IMR-90 (cell line): ENCODE data around the gene SH3GL2. TPM values are rescaled to one million over a fixed set of nuclear protein-coding genes. Genes with fewer than 3 reads are reported as not detected.

Experiments
- ATAC-seq: fragments of 200-7000 bp; cut with Tn5 transposase; 2 replicates; pipeline ENCODE4 v1.9.1; 2020; ENCODE audit warnings: low read depth, mild to moderate bottlenecking, moderate library complexity
- BruUV-seq: library from RNA; stranded (reverse); fragments of 400-500 nt; replicated peaks from 2 replicates; lab custom pipeline; 2021; lab: Mats Ljungman, UMichigan
- CTCF ChIA-PET: fragments of 300-600 bp; formaldehyde crosslinking; extraction: SDS; loops from one replicate; lab custom pipeline; 2021; ENCODE audit warnings: antibody characterized with exemption; lab: Yijun Ruan, JAX
- POLR2A ChIA-PET: fragments of 300-600 bp; sonication (Branson Sonifier 250); formaldehyde crosslinking; loops from one replicate; lab custom pipeline; 2022; ENCODE audit warnings: antibody characterized with exemption; ENCODE audit not compliant: unreplicated experiment; lab: Charles Lee
- DNase-seq: peaks from one replicate; pipeline ENCODE4 v3.0.0; 2013
- H2AFZ ChIP-seq: replicated peaks from 2 replicates; pipeline ENCODE3; 2013; ENCODE audit warnings: low read length, mild to moderate bottlenecking; ENCODE audit not compliant: poor library complexity
- H2AK5ac ChIP-seq: 2 replicates; pipeline ENCODE4 v1.6.1; 2013; ENCODE audit warnings: low read depth, low read length, inconsistent platforms
- H2AK9ac ChIP-seq: replicated peaks from 2 replicates; pipeline ENCODE3; 2013; ENCODE audit warnings: mild to moderate bottlenecking, low read depth, low read length, moderate library complexity; ENCODE audit not compliant: poor library complexity
- H2BK120ac ChIP-seq: 2 replicates; pipeline ENCODE4 v1.6.1; 2013; ENCODE audit warnings: low read depth, low read length, inconsistent platforms
- H2BK15ac ChIP-seq: 3 replicates; pipeline ENCODE4 v1.6.1; 2013; ENCODE audit warnings: low read depth, low read length, inconsistent platforms
- H2BK20ac ChIP-seq: 2 replicates; pipeline ENCODE4 v1.6.1; 2013; ENCODE audit warnings: low read depth, mild to moderate bottlenecking, inconsistent platforms, low read length, moderate library complexity
- H2BK5ac ChIP-seq: 2 replicates; pipeline ENCODE4 v1.6.1; 2013; ENCODE audit warnings: mild to moderate bottlenecking, low read depth, low read length, inconsistent platforms; ENCODE audit not compliant: poor library complexity, severe bottlenecking
- H3K14ac ChIP-seq: replicated peaks from 2 replicates; pipeline ENCODE4 v1.6.1; 2013; ENCODE audit warnings: low read depth, low read length, inconsistent platforms
- H3K18ac ChIP-seq: 2 replicates; pipeline ENCODE4 v1.6.1; 2013; ENCODE audit warnings: low read depth, low read length, control low read depth
- H3K23ac ChIP-seq: 2 replicates; pipeline ENCODE4 v1.6.1; 2013; ENCODE audit warnings: low read depth, low read length, inconsistent platforms
- H3K27ac ChIP-seq: 2 replicates; pipeline ENCODE4 v1.5.1; 2013; ENCODE audit warnings: mild to moderate bottlenecking, control low read depth, low read length; ENCODE audit not compliant: insufficient read depth
- H3K27me3 ChIP-seq: 2 replicates; pipeline ENCODE4 v1.6.1; 2013; ENCODE audit warnings: low read length; ENCODE audit not compliant: control insufficient read depth, insufficient read depth
- H3K36me3 ChIP-seq: 2 replicates; pipeline ENCODE4 v1.6.1; 2013; ENCODE audit warnings: low read length, mixed read lengths; ENCODE audit not compliant: control insufficient read depth, insufficient read depth
- H3K4ac ChIP-seq: 2 replicates; pipeline ENCODE4 v1.6.1; 2013; ENCODE audit warnings: low read depth, low read length, inconsistent platforms
- H3K4me1 ChIP-seq: 2 replicates; pipeline ENCODE4 v1.6.1; 2013; ENCODE audit warnings: low read length, mixed read lengths; ENCODE audit not compliant: control insufficient read depth, insufficient read depth
- H3K4me2 ChIP-seq: 2 replicates; pipeline ENCODE4 v1.6.1; 2013; ENCODE audit warnings: low read depth, mild to moderate bottlenecking, control low read depth, low read length, moderate library complexity
- H3K4me3 ChIP-seq: 2 replicates; pipeline ENCODE4 v1.5.1; 2013; ENCODE audit warnings: low read depth, mild to moderate bottlenecking, control low read depth, low read length, moderate library complexity; ENCODE audit not compliant: insufficient read depth
- H3K56ac ChIP-seq: 2 replicates; pipeline ENCODE4 v1.6.1; 2013; ENCODE audit warnings: low read length, inconsistent platforms; ENCODE audit not compliant: insufficient read depth; ENCODE audit errors: extremely low read depth
- H3K79me1 ChIP-seq, 2 experiments: 2 replicates each; pipeline ENCODE4 v1.6.1; 2013; ENCODE audit warnings: low read length in 2 of 2, inconsistent platforms in 1 of 2, low read depth in 1 of 2
- H3K9ac ChIP-seq: 2 replicates; pipeline ENCODE4 v1.6.1; 2013; ENCODE audit warnings: low read depth, low read length, control low read depth
- H3K9me1 ChIP-seq: 2 replicates; pipeline ENCODE4 v1.6.1; 2013; ENCODE audit warnings: low read length, inconsistent platforms; ENCODE audit not compliant: insufficient read depth
- H3K9me3 ChIP-seq: 2 replicates; pipeline ENCODE4 v1.6.1; 2013; ENCODE audit warnings: low read length; ENCODE audit not compliant: control insufficient read depth, insufficient read depth
- H4K20me1 ChIP-seq: 2 replicates; pipeline ENCODE4 v1.6.1; 2013; ENCODE audit warnings: low read length, inconsistent platforms; ENCODE audit not compliant: insufficient read depth
- H4K5ac ChIP-seq: 2 replicates; pipeline ENCODE4 v1.6.1; 2013; ENCODE audit warnings: mild to moderate bottlenecking, low read depth, low read length, control low read depth
- H4K8ac ChIP-seq, 2 experiments: 2 replicates each; pipeline ENCODE4 v1.6.1; 2013; ENCODE audit warnings: low read depth in 2 of 2, low read length in 2 of 2, control low read depth in 1 of 2, inconsistent platforms in 1 of 2
- H4K91ac ChIP-seq: 2 replicates; pipeline ENCODE4 v1.6.1; 2013; ENCODE audit warnings: low read depth, low read length, inconsistent platforms; ENCODE audit not compliant: insufficient read depth
- BHLHE40 ChIP-seq: fragments of 150-350 bp; IDR thresholded peaks from 2 replicates; pipeline ENCODE4 v1.6.1; 2016; ENCODE audit warnings: mild to moderate bottlenecking, low read depth, low read length
- CEBPB ChIP-seq: IDR thresholded peaks from 2 replicates; pipeline ENCODE4 v1.6.1; 2012; ENCODE audit warnings: low read depth, low read length, improper control_type of control experiment
- CHD1 ChIP-seq: IDR thresholded peaks from 2 replicates; pipeline ENCODE4 v1.6.1; 2012; ENCODE audit warnings: low read depth, low read length, improper control_type of control experiment
- CTCF ChIP-seq: conservative IDR thresholded peaks from 2 replicates; pipeline ENCODE4 v1.5.1; 2012; ENCODE audit warnings: mild to moderate bottlenecking, low read depth, low read length, improper control_type of control experiment
- FOS ChIP-seq: fragments of 150-350 bp; IDR thresholded peaks from 2 replicates; pipeline ENCODE4 v1.6.1; 2016; ENCODE audit warnings: low read depth, low read length
- MAFK ChIP-seq: IDR thresholded peaks from 2 replicates; pipeline ENCODE4 v1.6.1; 2012; ENCODE audit warnings: low read depth, low read length, improper control_type of control experiment
- MAZ ChIP-seq: IDR thresholded peaks from 2 replicates; pipeline ENCODE4 v1.6.1; 2012; ENCODE audit warnings: low read depth, mild to moderate bottlenecking, low read length, improper control_type of control experiment, moderate library complexity, borderline replicate concordance
- MXI1 ChIP-seq: IDR thresholded peaks from 2 replicates; pipeline ENCODE4 v1.6.1; 2012; ENCODE audit warnings: low read depth, mild to moderate bottlenecking, low read length, moderate library complexity, borderline replicate concordance
- NFE2L2 ChIP-seq: fragments of 150-350 bp; IDR thresholded peaks from 2 replicates; pipeline ENCODE4 v1.6.1; 2016; ENCODE audit warnings: low read depth, mild to moderate bottlenecking, low read length
- POLR2A ChIP-seq: IDR thresholded peaks from 2 replicates; pipeline ENCODE4 v1.6.1; 2012; ENCODE audit warnings: mild to moderate bottlenecking, low read depth, low read length
- RAD21 ChIP-seq: IDR thresholded peaks from 2 replicates; pipeline ENCODE4 v1.6.1; 2012; ENCODE audit warnings: low read length, improper control_type of control experiment
- RCOR1 ChIP-seq: IDR thresholded peaks from 2 replicates; pipeline ENCODE4 v1.6.1; 2012; ENCODE audit warnings: mild to moderate bottlenecking, low read length, improper control_type of control experiment; ENCODE audit not compliant: insufficient replicate concordance
- RFX5 ChIP-seq: IDR thresholded peaks from 2 replicates; pipeline ENCODE4 v1.8.0; 2012; ENCODE audit warnings: low read depth, mild to moderate bottlenecking, low read length, moderate library complexity
- SMC3 ChIP-seq: fragments of 150-350 bp; IDR thresholded peaks from 2 replicates; pipeline ENCODE4 v1.6.1; 2016; ENCODE audit warnings: low read depth, mild to moderate bottlenecking, antibody characterized with exemption, low read length, moderate library complexity
- USF2 ChIP-seq: fragments of 150-350 bp; IDR thresholded peaks from 2 replicates; pipeline ENCODE4 v1.6.1; 2017; ENCODE audit warnings: mild to moderate bottlenecking, antibody characterized with exemption, low read length, low read depth
- WGBS, 2 experiments: methylation state at CpG; one replicate each; pipeline versions ENCODE4 v1.1.5 to v1.1.7; 2013; ENCODE audit warnings: missing lambda C conversion rate in 2 of 2; ENCODE audit not compliant: insufficient read length in 1 of 2; ENCODE audit errors: extremely low coverage in 2 of 2; 5-methylcytosine and 5-hydroxymethylcytosine counted together
- dilution Hi-C: fragments of 300-500 bp; cut with HindIII; formaldehyde crosslinking; loops from one replicate; pipeline ENCODE4 v1.14.3; 2018; ENCODE audit warnings: low sequenced_read_pairs; ENCODE audit not compliant: unreplicated experiment
- in situ Hi-C: fragments of 300-500 bp; cut with MboI; formaldehyde crosslinking; loops from 3 replicates; pipeline ENCODE4 v1.14.3; 2019; ENCODE audit warnings: low sequenced_read_pairs, inconsistent platforms, mixed read lengths
- intact Hi-C: fragments of 100-400 bp; cut with micrococcal nuclease; formaldehyde crosslinking; loops from 2 replicates; pipeline ENCODE4 v1.10.0; 2022
- polyA plus RNA-seq, 3 experiments: library from polyadenylated mRNA; depleted of rRNA; stranded (reverse); fragments of >200 nt; gene quantifications; 2 replicates each; pipeline ENCODE4 v1.2.3, GENCODE V29; 2012; ENCODE audit warnings: low replicate concordance in 1 of 3
- total RNA-seq: library from RNA; depleted of rRNA; stranded (reverse); fragments of >200 nt; gene quantifications from 2 replicates; pipeline ENCODE4 v1.2.3, GENCODE V29; 2012
- TF ChIP-seq, protein P1 (sequence below): fragments of 150-350 bp; IDR thresholded peaks from 2 replicates; pipeline ENCODE4 v1.6.1; 2016; ENCODE audit warnings: low read depth, mild to moderate bottlenecking, low read length, moderate library complexity, borderline replicate concordance

SH3GL2 gene
- total and polyA plus RNA-seq, 2 of the 4 experiments (the other 2 are of a cell fraction): under 0.01 to 0.05 TPM

DNA sequence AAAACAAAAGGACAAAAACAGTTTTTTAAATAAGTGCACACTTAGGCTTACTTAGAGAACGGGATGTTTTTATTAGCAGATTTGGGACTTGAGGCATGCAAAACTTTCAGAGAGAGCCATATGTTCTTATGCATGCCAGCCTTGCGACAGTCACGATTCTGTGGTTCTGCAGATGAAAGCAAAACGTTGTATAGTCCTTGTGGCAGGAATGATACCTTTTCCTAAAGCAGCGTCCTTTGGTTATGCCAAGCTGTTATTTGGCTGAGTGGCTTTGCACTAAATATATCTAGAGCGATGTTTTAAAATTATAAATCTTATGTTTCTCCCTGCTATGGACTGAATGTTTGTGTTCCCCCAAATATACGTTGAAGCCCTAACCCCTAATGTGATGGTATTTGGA is 152.0 kb downstream of the SH3GL2 start:
- no peak overlapping the region for H2AK9ac ChIP-seq
- H3K36me3 ChIP-seq: no peaks in the 10 kb centered on the region
- ChIA-PET POLR2A (no interaction called here), CTCF (no interaction called here)
- H3K23ac ChIP-seq: no peak overlapping the region
- 80% methylated on average over 1 of the region's 7 CpGs; no CpG with 5 or more reads in 1 of the 2 experiments for WGBS, 2 experiments
- H3K9ac ChIP-seq: no peak overlapping the region
- no peak overlapping the region for H2BK120ac ChIP-seq
- no peak overlapping the region for H2BK5ac ChIP-seq
- H3K9me1 ChIP-seq: no peaks in the 10 kb centered on the region
- no peak overlapping the region for H4K5ac ChIP-seq
- H2AFZ ChIP-seq: no peak overlapping the region
- H3K79me1 ChIP-seq: no peaks in the 10 kb centered on the region
- intact Hi-C loops (no loop called here), dilution Hi-C loops (no loop called here), in situ Hi-C loops (no loop called here)
- ATAC-seq (no peak), DNase-seq (no peak)
- H3K4me1 ChIP-seq: no peaks in the 10 kb centered on the region
- H3K4ac ChIP-seq: no peak overlapping the region
- no peak overlapping the region for H3K14ac ChIP-seq
- no peak overlapping the region for H3K4me3 ChIP-seq
- BruUV-seq: no TSS peak
- no peak overlapping the region for H2BK15ac ChIP-seq
- H3K4me2 ChIP-seq: no peak overlapping the region
- no peak overlapping the region for H3K56ac ChIP-seq
- H4K91ac ChIP-seq: no peak overlapping the region
- no peak for TF ChIP-seq NFE2L2
- TF ChIP-seq MAFK: no peak
- TF ChIP-seq CEBPB: no peak
- TF ChIP-seq MAZ: no peak
- TF ChIP-seq POLR2A: no peak
- no peak for TF ChIP-seq MXI1
- TF ChIP-seq CTCF: no peak
- no peak for TF ChIP-seq USF2
- TF ChIP-seq BHLHE40: no peak
- no peak for TF ChIP-seq FOS
- no peak for TF ChIP-seq CHD1
- TF ChIP-seq, protein P1, sequence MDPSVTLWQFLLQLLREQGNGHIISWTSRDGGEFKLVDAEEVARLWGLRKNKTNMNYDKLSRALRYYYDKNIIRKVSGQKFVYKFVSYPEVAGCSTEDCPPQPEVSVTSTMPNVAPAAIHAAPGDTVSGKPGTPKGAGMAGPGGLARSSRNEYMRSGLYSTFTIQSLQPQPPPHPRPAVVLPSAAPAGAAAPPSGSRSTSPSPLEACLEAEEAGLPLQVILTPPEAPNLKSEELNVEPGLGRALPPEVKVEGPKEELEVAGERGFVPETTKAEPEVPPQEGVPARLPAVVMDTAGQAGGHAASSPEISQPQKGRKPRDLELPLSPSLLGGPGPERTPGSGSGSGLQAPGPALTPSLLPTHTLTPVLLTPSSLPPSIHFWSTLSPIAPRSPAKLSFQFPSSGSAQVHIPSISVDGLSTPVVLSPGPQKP: no peak
- no peak for TF ChIP-seq RAD21
- TF ChIP-seq SMC3: no peak
- no peak for TF ChIP-seq RCOR1
- no peak for TF ChIP-seq RFX5
- no peaks in the 10 kb centered on the region for H4K20me1 ChIP-seq
- H2BK20ac ChIP-seq: no peak overlapping the region
- no peak overlapping the region for H3K18ac ChIP-seq
- H3K27ac ChIP-seq: no peak overlapping the region
- H2AK5ac ChIP-seq: no peak overlapping the region
- H3K27me3 ChIP-seq: no peaks in the 10 kb centered on the region
- no peak overlapping the region for H4K8ac ChIP-seq
- no peaks in the 10 kb centered on the region for H3K9me3 ChIP-seq
